ENCODE measurements around the gene ZNF268. TPM values are rescaled to one million over a fixed set of nuclear protein-coding genes. Genes with fewer than 3 reads are reported as not detected.

The ZNF268 gene
- total RNA-seq, 1 experiment from 2014 or later = 25.3 TPM

- TF ChIP-seq ARID4B (CRISPR knock-in tag; IDR thresholded peaks at IDR 0.05; ENCODE audit: borderline replicate concordance) = no peak
- no peak for TF ChIP-seq FOXP1 (CRISPR knock-in tag; IDR thresholded peaks at IDR 0.05; ENCODE audit: borderline replicate concordance)
- TF ChIP-seq NFYB (CRISPR knock-in tag; conservative IDR thresholded peaks at IDR 0.05; ENCODE audit: low read depth) = no peak
- TF ChIP-seq JAZF1 (CRISPR knock-in tag; IDR thresholded peaks at IDR 0.05) = no peak
- no peak for TF ChIP-seq NFE2L1 (CRISPR knock-in tag; IDR thresholded peaks at IDR 0.05)
- TF ChIP-seq ZMAT4 (CRISPR knock-in tag; IDR thresholded peaks at IDR 0.05) = no peak
- no peak for TF ChIP-seq ZBTB21 (CRISPR knock-in tag; IDR thresholded peaks at IDR 0.05; ENCODE audit: borderline replicate concordance)
Measured at GRCh38 chr12:133135747-133136146, 45.5 kb upstream of the ZNF268 start (continued).

- H3K27me3 Mint-ChIP-seq (ENCODE audit: low read depth) = no peaks in the 10 kb centered on the region; the same call in 1 of the 2 replicates
- no peak overlapping the region for H3K27ac Mint-ChIP-seq
- H3K36me3 Mint-ChIP-seq = peaks cover 84% of the 10 kb centered on the region
- no peak for ATAC-seq
- DNase-seq (ENCODE audit: low spot score) = no peak
- ChIA-PET CTCF (no interaction called here), POLR2A (no interaction called here)
- H3K4me3 Mint-ChIP-seq = no peak overlapping the region
- H3K4me1 Mint-ChIP-seq = no peaks in the 10 kb centered on the region
- peaks cover 50% of the 10 kb centered on the region for H3K9me3 Mint-ChIP-seq
- TF ChIP-seq ZNF512 (CRISPR knock-in tag; IDR thresholded peaks at IDR 0.05; ENCODE audit: borderline replicate concordance) = no peak
- TF ChIP-seq JUN (CRISPR knock-in tag; IDR thresholded peaks at IDR 0.05) = no peak
- TF ChIP-seq MYBL2 (CRISPR knock-in tag; IDR thresholded peaks at IDR 0.05) = no peak
- no peak for TF ChIP-seq TEAD1 (CRISPR knock-in tag; IDR thresholded peaks at IDR 0.05)
- no peak for TF ChIP-seq PREB (CRISPR knock-in tag; IDR thresholded peaks at IDR 0.05; ENCODE audit: borderline replicate concordance)
- TF ChIP-seq HMGXB4 (CRISPR knock-in tag; IDR thresholded peaks at IDR 0.05) = no peak
- TF ChIP-seq JAZF1 (CRISPR knock-in tag; IDR thresholded peaks at IDR 0.05) = no peak
- TF ChIP-seq FOXJ3 (CRISPR knock-in tag; IDR thresholded peaks at IDR 0.05; ENCODE audit: borderline replicate concordance) = no peak
- no peak for TF ChIP-seq ZMAT4 (CRISPR knock-in tag; IDR thresholded peaks at IDR 0.05)
- no peak for TF ChIP-seq ERG (CRISPR knock-in tag; IDR thresholded peaks at IDR 0.05)
- no peak for TF ChIP-seq SP1 (CRISPR knock-in tag; conservative IDR thresholded peaks at IDR 0.05)
- TF ChIP-seq FOXP1 (CRISPR knock-in tag; IDR thresholded peaks at IDR 0.05; ENCODE audit: borderline replicate concordance) = no peak
- no peak for TF ChIP-seq CREB1 (CRISPR knock-in tag; IDR thresholded peaks at IDR 0.05)
- TF ChIP-seq ARID4B (CRISPR knock-in tag; IDR thresholded peaks at IDR 0.05; ENCODE audit: borderline replicate concordance) = no peak
- TF ChIP-seq ZNF423 (CRISPR knock-in tag; IDR thresholded peaks at IDR 0.05) = no peak
Measured at GRCh38 chr12:133145981-133146380, 35.3 kb upstream of the ZNF268 start.
